ENCODE data around the gene REP15.
"Not testable (repeated sequence)": the region's sequence is repeated elsewhere in the genome, so short reads cannot be mapped to it uniquely, and the experiment has no call there.

REP15 gene

DNA sequence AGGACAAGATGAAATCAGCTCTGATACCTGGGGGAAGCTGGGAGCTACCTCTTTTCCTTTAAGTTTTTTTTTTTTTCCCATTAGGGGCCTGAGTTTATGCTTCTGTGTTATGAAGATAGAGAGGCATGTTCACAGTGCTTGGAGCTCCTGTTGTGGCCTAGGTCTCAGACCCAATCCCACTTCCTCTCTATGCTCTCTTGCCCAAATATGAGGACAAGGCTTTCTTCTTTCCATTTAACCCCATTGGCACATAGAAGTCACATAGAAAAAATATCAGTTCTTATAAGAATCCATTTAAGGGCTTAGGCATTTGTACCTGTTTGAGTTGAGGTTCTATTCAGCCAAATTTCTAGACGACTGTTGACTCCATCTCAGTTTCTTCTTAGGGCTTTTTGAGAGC lies 27.0 kb downstream of the REP15 start:
- TF ChIP-seq, protein P1, sequence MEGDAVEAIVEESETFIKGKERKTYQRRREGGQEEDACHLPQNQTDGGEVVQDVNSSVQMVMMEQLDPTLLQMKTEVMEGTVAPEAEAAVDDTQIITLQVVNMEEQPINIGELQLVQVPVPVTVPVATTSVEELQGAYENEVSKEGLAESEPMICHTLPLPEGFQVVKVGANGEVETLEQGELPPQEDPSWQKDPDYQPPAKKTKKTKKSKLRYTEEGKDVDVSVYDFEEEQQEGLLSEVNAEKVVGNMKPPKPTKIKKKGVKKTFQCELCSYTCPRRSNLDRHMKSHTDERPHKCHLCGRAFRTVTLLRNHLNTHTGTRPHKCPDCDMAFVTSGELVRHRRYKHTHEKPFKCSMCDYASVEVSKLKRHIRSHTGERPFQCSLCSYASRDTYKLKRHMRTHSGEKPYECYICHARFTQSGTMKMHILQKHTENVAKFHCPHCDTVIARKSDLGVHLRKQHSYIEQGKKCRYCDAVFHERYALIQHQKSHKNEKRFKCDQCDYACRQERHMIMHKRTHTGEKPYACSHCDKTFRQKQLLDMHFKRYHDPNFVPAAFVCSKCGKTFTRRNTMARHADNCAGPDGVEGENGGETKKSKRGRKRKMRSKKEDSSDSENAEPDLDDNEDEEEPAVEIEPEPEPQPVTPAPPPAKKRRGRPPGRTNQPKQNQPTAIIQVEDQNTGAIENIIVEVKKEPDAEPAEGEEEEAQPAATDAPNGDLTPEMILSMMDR (IDR thresholded peaks at IDR 0.05; ENCODE audit: borderline replicate concordance, control extremely low read depth, extremely low read depth, insufficient read depth, missing control alignments) = no peak
- in situ Hi-C loops (cut with MboI; ENCODE audit: low sequenced_read_pairs, unreplicated experiment) = loop anchor here (10.0 kb wide), 1 partner anchor 222 kb away; no protein-coding TSS in a partner anchor
- no peak for DNase-seq (ENCODE audit: low spot score)

DNA sequence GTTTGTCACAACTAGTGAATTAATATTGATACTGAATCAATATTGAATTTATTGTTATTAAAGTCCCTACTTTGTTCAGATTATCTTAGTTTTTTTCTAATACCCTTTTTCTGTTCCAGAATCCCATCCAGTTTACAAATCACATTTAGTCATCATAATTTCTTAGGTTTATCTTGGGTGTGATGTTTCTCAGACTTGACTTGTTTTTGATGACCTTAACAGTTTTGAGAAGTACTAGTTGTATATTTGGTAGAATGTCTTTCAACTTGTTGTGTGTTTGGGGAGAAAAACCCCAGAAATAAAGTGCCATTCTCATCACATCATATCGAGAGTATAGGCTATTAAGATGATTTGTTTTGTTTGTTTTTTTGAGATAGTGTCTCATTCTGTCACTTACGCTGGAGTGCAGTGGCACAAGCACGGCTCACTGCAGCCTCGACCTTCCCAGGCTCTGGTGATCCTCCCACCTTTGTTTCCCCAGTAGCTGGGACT lies 33.9 kb downstream of the REP15 start:
- in situ Hi-C loops (cut with MboI; ENCODE audit: low sequenced_read_pairs, unreplicated experiment) = loop anchor here (25.0 kb wide), 1 partner anchor 1157 kb away; no protein-coding TSS in a partner anchor
- no peak for DNase-seq (ENCODE audit: low spot score)
- TF ChIP-seq, protein P1 (IDR thresholded peaks at IDR 0.05; ENCODE audit: borderline replicate concordance, control extremely low read depth, extremely low read depth, insufficient read depth, missing control alignments) = no peak

DNA sequence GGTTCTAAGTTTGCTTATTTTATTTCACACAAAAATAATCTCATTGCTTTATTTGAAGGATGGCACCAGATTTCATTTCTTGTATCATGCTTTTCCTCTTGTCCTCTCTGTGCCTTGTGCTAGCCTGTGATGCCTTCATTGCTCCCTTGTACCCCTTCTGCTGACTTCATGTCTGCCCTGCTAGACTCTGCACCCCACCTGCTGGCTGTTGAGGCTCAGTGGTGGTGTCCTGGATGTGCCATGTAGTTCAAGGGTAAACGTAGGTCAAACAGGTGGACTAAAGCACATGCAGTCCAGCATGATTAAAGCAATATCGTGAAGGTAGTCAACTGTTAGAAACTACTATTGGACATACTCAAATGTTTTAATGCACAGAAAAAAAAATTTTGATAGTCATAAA lies 36.0 kb downstream of the REP15 start:
- no peak for DNase-seq (ENCODE audit: low spot score)
- TF ChIP-seq, protein P1 (IDR thresholded peaks at IDR 0.05; ENCODE audit: borderline replicate concordance, control extremely low read depth, extremely low read depth, insufficient read depth, missing control alignments) = peak; percentile 18
- in situ Hi-C loops (cut with MboI; ENCODE audit: low sequenced_read_pairs, unreplicated experiment) = loop anchor here (25.0 kb wide), 1 partner anchor 1155 kb away; no protein-coding TSS in a partner anchor

DNA sequence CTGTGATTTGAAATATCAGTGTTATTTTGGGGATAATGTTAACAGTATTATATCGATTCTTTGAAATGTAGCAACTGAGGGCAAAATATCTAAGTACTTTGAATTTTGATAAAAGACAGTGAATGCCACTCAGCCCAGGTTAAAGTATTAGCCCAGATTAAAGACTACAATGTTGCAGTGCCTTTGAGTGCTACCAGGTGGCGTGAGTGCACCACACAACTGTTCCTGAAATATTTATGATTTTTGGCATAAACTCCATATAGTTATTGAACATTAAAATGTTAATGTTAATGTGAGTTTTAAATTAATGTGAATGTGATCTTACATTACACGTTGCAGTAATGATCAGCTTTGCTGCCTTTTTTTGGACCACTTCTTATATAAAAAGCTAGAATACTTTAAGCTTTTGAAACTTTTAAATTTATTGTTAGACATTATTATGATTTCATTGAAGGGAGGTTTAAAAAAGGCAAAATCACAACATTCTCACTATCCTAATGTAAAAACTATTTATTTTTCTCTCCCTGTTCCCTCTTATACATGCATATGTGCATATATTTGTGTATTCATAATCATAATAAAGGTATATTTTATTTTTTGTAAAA lies 36.9 kb downstream of the REP15 start:
- in situ Hi-C loops (cut with MboI; ENCODE audit: low sequenced_read_pairs, unreplicated experiment) = loop anchor here (25.0 kb wide), 1 partner anchor 1154 kb away; no protein-coding TSS in a partner anchor
- DNase-seq (ENCODE audit: low spot score) = peak; percentile 41
- TF ChIP-seq, protein P1 (IDR thresholded peaks at IDR 0.05; ENCODE audit: borderline replicate concordance, control extremely low read depth, extremely low read depth, insufficient read depth, missing control alignments) = peak; percentile 68

DNA sequence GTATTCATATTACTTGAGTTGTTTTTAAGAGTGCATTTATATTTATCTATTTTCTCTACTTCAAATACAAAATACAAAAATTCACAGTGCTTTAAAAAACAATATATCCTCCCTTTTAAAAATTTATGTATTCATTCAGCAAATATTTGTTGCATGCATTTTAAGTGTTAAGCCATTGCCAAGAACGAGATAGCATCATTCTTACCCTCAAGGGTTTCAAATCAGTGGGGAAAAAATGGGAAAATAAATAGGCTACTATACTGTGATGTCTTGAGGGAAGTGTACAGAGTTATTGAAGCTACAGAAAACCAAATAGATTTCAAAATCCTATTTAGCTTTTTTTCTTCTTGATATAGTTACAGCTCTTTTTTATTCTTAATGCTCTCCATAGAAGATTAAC lies 37.5 kb downstream of the REP15 start:
- no peak for DNase-seq (ENCODE audit: low spot score)
- in situ Hi-C loops (cut with MboI; ENCODE audit: low sequenced_read_pairs, unreplicated experiment) = loop anchor here (25.0 kb wide), 1 partner anchor 1154 kb away; no protein-coding TSS in a partner anchor
- TF ChIP-seq, protein P1 (IDR thresholded peaks at IDR 0.05; ENCODE audit: borderline replicate concordance, control extremely low read depth, extremely low read depth, insufficient read depth, missing control alignments) = no peak

DNA sequence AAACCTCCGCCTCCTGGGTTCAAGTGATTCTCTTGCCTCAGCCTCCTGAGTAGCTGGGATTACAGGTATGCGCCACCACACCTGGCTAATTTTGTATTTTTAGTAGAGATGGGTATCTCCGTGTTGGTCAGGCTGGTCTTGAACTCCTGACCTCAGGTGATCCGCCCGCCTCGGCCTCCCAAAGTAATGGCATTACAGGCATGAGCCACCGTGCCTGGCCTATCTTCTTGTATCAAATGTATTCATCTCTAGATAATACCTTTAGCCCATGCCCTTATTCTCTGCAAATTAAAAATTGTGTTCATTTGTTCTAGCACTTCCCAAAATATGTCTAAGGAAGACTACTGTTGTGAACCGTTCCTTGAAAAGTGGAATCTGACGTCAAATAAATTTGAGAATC lies 38.1 kb downstream of the REP15 start:
- not testable (repeated sequence) for DNase-seq (ENCODE audit: low spot score)
- in situ Hi-C loops (cut with MboI; ENCODE audit: low sequenced_read_pairs, unreplicated experiment) = loop anchor here (25.0 kb wide), 1 partner anchor 1153 kb away; no protein-coding TSS in a partner anchor

DNA sequence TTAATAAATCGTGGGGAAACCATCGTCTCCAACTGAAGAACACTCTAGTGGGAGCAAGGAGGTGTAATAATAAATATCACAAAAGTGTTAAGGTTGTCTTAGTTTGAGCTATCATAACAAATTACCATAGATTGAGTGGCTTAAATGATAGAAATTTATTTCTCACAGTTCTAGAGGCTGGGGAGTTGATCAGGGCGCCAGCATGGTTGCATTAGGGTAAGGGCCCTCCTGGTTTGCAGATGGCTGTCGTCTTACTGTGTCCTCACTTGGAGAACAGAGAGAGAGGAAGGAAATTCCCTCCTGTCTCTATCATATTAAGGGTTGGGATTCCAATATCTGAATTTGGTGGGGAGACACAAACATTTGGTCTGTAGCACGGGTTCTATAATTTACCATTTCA lies 47.4 kb downstream of the REP15 start:
- TF ChIP-seq, protein P1 (IDR thresholded peaks at IDR 0.05; ENCODE audit: borderline replicate concordance, control extremely low read depth, extremely low read depth, insufficient read depth, missing control alignments) = no peak
- no peak for DNase-seq (ENCODE audit: low spot score)
- in situ Hi-C loops (cut with MboI; ENCODE audit: low sequenced_read_pairs, unreplicated experiment) = loop anchor here (25.0 kb wide), 1 partner anchor 1144 kb away; no protein-coding TSS in a partner anchor

DNA sequence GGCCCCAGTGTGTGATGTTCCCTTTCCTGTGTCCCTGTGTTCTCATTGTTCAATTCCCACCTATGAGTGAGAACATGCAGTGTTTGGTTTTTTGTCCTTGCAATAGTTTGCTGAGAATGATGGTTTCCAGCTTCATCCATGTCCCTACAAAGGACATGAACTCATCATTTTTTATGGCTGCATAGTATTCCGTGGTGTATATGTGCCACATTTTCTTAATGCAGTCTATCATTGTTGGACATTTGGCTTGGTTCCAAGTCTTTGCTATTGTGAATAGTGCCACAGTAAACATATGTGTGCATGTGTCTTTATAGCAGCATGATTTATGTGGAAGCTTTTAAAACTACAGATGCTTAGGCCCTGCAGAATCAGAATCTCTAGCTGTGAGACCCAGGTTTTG lies 49.5 kb downstream of the REP15 start:
- in situ Hi-C loops (cut with MboI; ENCODE audit: low sequenced_read_pairs, unreplicated experiment) = loop anchor here (25.0 kb wide), 1 partner anchor 1142 kb away; no protein-coding TSS in a partner anchor
- not testable (repeated sequence) for DNase-seq (ENCODE audit: low spot score)
